D721Med (cell line): ENCODE data around the gene MED12L.
"Not testable (repeated sequence)": the region's sequence is repeated elsewhere in the genome, so short reads cannot be mapped to it uniquely, and the experiment has no call there.

ENCODE experiments used
- DNase-seq: peaks from one replicate; pipeline ENCODE4 v3.0.0; 2011; ENCODE audit warnings: low spot score; ENCODE audit not compliant: insufficient read length
- FAIRE-seq: peaks from 2 replicates; lab custom pipeline; 2011; peaks lifted over from hg19 to GRCh38; lab: Jason Lieb, UNC
- TF ChIP-seq, protein P1 (sequence below): IDR thresholded peaks from 2 replicates; pipeline ENCODE4 v1.5.1; 2012; ENCODE audit warnings: mild to moderate bottlenecking, control low read depth; ENCODE audit not compliant: insufficient read depth; ENCODE audit errors: missing control alignments

Gene MED12L

DNA sequence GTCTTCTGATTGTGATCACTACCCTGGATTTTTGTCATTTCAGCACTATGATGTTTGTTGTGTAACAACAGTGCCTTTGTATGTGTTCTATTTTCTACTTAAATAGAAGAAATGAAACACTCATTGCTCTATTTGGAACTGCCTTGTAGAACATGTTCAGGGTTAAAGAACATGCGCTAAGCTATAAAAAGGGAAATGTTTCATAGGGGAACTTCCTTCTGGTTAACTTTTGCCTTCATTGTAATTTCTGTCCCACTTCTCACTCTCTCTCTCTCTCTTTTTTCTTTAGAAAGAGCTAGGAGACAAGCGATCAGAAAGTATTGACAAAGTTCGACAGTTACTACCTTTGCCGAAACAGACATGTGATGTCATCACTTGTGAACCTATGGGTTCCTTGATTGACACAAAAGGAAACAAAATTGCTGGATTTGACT is 299.3 kb downstream of the MED12L start, which contains the start of gene P2RY12:
Gene P2RY12, minus strand, starts transcription at position 13 of the 434 bp plus-strand sequence. CDS start 45,908 bp downstream, outside the sequence.
- FAIRE-seq (no peak), DNase-seq (no peak)
- TF ChIP-seq, protein P1, sequence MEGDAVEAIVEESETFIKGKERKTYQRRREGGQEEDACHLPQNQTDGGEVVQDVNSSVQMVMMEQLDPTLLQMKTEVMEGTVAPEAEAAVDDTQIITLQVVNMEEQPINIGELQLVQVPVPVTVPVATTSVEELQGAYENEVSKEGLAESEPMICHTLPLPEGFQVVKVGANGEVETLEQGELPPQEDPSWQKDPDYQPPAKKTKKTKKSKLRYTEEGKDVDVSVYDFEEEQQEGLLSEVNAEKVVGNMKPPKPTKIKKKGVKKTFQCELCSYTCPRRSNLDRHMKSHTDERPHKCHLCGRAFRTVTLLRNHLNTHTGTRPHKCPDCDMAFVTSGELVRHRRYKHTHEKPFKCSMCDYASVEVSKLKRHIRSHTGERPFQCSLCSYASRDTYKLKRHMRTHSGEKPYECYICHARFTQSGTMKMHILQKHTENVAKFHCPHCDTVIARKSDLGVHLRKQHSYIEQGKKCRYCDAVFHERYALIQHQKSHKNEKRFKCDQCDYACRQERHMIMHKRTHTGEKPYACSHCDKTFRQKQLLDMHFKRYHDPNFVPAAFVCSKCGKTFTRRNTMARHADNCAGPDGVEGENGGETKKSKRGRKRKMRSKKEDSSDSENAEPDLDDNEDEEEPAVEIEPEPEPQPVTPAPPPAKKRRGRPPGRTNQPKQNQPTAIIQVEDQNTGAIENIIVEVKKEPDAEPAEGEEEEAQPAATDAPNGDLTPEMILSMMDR, result no peak

DNA sequence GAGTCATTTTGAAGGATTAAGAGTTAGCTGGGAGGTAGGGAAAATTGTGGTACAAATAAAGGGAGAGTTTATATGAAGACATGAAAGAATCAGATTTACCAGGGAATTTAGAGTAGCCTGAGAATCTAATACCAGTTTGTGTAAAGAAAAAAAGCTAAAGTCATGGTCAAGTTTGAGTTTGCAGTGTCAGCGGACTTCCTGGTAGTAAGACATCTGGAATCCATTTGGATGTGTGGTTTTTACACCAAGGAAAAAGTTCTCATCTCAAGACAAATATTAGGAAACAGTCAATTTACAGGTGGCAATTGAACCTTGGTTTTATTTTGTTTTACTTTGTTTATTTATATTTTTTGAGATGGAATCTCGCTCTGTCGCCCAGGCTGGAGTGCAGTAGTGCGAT is 300.6 kb downstream of the MED12L start:
- TF ChIP-seq, protein P1, result no peak

DNA sequence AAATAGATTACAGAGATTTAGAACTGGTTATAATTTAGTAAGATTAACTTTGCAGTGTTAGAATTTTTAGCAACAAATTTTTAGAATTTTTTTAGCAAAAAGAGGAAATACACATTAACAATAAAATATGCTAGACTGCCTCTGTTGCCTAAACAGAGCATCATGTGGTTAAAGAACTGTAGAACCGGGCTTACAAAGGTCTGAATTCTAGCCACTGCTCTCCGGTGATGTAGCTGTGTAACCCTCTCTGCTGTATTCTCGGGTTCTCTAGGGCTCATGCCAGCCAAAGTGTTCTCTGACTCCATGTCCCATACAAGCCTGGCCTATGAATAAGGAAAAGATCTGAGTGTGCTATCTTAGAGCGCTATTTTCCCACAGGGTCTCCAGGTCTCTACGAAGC is 302.0 kb downstream of the MED12L start:
- TF ChIP-seq, protein P1, result no peak
- FAIRE-seq (no peak), DNase-seq (no peak)

More for the DNA sequence above, 300.6 kb downstream of the MED12L start:
- FAIRE-seq (no peak), DNase-seq (no peak)

DNA sequence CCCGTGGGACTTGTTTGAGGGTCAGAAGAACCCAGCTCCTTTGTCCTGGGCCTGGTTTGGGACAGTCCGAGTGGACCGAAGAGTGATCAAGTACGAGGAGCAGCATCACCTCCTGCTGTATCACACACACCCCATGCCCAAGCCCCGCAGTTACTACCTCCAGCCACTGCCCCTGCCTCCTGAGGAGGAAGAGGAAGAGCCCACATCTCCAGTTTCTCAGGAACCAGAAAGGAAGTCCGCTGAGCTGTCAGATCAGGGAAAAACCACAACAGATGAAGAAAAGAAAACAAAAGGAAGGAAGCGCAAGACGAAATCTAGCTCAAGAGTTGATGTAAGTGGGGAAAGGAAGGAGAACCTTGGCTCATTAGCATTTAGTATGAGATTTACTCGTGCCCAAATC is 302.4 kb downstream of the MED12L start:
- DNase-seq, result no peak
- TF ChIP-seq, protein P1, result no peak
- no peak for FAIRE-seq

DNA sequence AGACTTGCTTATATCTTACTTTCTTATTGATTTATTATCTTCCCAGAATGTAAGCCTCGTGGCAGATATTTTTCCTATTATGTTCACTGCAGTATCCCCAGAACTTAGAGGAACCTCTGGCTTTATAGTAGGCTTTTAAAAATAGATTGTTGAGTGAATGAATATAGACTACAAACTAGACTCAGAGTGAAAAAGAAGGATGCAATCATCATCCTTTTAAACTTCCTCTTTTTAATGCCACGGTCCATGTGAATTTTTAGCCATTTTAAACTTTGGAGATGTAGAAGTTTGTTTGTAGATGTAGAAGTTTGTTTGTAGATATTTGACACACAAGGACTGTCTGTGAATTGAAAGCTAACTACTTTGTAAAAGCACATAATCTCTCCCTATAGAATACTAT is 306.3 kb downstream of the MED12L start:
- TF ChIP-seq, protein P1, result no peak
- DNase-seq, result no peak
- no peak for FAIRE-seq

DNA sequence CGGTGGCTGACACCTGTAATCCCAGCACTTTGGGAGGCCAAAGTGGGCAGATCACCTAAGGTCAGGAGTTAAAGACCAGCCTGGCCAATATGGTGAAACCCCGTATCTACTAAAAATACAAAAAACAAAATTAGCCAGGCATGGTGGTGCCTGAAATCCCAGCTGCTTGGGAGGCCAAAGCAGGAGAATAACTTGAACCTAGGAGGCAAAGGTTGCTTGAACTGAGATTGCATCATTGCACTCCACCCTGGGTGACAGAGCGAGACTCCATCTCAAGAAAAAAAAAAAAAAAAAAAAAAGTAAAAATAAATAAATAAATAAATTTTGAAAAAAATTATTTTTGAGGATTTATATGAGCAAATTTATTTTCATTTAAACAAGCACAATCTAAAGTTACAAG is 306.7 kb downstream of the MED12L start:
- DNase-seq, FAIRE-seq: not testable (repeated sequence)

DNA sequence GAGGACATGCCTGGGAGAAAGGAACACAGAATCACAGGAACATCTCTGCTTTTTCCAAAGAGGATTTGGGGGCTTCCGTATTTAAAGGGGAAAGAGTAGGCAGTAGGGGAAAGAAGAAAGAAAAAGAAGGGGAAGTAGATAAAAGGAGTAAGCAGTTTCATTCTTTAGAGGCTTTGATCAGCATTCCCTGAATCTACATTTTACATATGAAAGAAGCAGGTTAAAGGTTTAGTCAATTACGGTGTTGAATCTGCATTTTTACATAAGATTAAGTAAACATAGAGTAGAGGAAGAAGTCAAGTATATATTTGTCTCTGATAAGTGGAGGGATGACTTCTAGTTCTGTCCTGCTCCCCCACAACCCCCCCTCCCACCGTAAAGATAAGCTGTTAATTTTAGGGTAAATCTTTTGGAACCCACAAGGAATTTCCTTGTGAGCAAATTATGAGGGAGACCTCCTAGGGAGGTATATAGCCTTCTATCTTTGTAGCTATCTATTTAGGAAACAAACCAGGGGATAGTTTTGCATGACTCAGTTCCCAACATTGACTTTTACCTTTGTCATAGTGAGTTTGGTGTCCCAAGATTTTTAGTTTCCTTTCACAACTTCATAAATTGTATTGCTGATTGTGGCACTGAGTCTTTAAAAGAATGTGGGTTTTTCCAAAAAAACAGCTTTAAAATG is 307.8 kb downstream of the MED12L start:
- FAIRE-seq, result no peak
- no peak for DNase-seq
- TF ChIP-seq, protein P1, result no peak
